ENCODE measurements around the gene PTPN3.
"Not testable (repeated sequence)": the region's sequence is repeated elsewhere in the genome, so short reads cannot be mapped to it uniquely, and the experiment has no call there.

Gene PTPN3

DNA sequence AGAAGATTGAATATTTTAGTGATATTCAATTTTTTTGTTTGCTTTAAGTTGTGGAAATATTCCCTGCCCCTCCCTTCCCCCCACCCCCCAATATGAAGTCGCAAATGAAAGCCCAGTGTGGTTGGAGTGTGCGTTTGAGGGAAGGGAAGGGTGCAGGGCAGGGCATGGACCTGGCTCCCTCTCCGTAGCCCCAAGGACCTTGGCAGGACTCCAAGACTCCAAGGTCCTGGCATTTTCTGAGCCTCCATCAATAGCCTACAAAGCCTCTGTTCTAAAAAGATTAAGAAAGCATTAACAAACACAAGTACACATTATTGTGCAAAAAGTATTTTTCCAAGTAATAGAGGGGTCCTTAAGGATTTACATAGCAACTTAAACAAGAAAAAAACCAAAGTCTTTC is 38.8 kb upstream of the PTPN3 start:
- Histone ChIP-seq H3K9me3 (no peaks in the 10 kb centered on the region), H3K27ac (no peak overlapping the region), H3K36me3 (no peaks in the 10 kb centered on the region), H3K4me1 (no peaks in the 10 kb centered on the region), H3K4me3 (no peak overlapping the region), H3K27me3 (peaks cover 0 to 18% of the 10 kb centered on the region in 2 donors)
- intact Hi-C loops (cut with DNase I; ENCODE audit: low total_unique reads), result no loop called here
- TF ChIP-seq, protein P1, sequence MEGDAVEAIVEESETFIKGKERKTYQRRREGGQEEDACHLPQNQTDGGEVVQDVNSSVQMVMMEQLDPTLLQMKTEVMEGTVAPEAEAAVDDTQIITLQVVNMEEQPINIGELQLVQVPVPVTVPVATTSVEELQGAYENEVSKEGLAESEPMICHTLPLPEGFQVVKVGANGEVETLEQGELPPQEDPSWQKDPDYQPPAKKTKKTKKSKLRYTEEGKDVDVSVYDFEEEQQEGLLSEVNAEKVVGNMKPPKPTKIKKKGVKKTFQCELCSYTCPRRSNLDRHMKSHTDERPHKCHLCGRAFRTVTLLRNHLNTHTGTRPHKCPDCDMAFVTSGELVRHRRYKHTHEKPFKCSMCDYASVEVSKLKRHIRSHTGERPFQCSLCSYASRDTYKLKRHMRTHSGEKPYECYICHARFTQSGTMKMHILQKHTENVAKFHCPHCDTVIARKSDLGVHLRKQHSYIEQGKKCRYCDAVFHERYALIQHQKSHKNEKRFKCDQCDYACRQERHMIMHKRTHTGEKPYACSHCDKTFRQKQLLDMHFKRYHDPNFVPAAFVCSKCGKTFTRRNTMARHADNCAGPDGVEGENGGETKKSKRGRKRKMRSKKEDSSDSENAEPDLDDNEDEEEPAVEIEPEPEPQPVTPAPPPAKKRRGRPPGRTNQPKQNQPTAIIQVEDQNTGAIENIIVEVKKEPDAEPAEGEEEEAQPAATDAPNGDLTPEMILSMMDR (IDR thresholded peaks at IDR 0.05), result no peak
- DNase-seq, result no peak

DNA sequence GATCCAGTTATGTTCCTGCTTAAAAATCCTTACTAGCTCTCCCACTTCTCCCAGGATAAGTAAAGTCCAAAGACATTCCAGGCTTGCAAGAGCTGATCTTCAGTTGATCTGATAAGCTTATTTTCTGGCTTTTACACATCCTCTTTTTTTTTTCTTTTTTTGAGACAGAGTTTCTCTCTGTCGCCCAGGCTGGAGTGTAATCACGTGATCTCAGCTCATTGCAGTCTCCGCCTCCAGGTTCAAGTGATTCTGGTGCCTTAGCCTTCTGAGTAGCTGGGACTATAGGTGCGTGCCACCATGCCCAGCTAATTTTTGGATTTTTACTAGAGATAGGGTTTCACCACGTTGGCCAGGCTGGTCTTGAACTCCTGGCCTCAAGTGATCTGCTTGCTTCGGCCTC is 37.3 kb upstream of the PTPN3 start:
- no peaks in the 10 kb centered on the region for H3K9me3 ChIP-seq
- no peak overlapping the region for H3K4me3 ChIP-seq
- H3K27ac ChIP-seq, result no peak overlapping the region
- H3K27me3 ChIP-seq, result peaks cover 0 to 16% of the 10 kb centered on the region in 2 donors
- H3K4me1 ChIP-seq, result no peaks in the 10 kb centered on the region
- H3K36me3 ChIP-seq, result no peaks in the 10 kb centered on the region
- intact Hi-C loops (cut with DNase I; ENCODE audit: low total_unique reads), result no loop called here
- DNase-seq, result no peak
- TF ChIP-seq, protein P1 (IDR thresholded peaks at IDR 0.05), result no peak

DNA sequence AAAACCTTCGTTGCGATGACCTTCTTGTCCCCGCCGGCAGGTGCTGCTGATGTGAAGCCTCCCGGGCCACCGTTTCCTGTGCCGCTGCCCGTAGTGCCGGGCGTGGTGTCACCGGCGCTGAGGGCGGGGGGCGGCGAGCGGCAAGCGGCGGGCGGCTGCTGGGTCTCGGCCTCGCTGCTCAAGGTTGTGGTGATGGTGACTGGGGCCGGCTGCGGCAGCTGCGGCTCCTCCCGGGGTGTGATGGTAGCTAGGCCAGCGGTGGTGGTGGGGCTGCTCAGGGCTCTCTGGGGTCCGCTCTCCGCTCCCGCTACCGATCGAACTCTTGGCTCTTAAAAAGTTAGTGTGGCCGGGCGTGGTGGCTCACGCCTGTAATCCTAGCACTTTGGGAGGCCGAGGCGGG is 36.0 kb upstream of the PTPN3 start:
- no peak for DNase-seq
- intact Hi-C loops (cut with DNase I; ENCODE audit: low total_unique reads), result no loop called here

DNA sequence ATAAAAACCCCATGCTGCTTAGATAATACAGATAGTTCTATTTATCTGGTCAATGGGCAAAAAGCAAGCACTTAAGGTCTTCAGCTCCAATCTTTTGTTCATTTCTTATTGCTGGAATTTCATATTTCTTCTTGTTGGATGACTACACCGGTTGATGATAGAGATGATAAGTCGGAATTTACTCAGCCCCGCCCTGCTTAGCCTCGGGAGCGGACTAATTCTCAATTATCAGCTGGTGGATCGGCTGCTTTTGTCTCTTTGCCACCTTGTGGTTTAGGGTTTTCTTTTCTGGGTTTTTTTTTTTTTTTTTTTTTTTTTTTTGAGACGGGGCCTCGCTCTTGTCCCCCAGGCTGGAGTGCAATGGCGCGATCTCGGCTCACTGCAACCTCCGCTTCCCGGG is 34.5 kb upstream of the PTPN3 start:
- H3K27ac ChIP-seq; intact Hi-C loops (cut with DNase I; ENCODE audit: low total_unique reads); H3K36me3 ChIP-seq; H3K4me3 ChIP-seq; H3K9me3 ChIP-seq; DNase-seq; H3K27me3 ChIP-seq; H3K4me1 ChIP-seq: not testable (repeated sequence)

More for the DNA sequence above, 36.0 kb upstream of the PTPN3 start:
- no peaks in the 10 kb centered on the region for H3K36me3 ChIP-seq
- H3K27ac ChIP-seq, result no peak overlapping the region
- no peaks in the 10 kb centered on the region for H3K9me3 ChIP-seq
- no peak overlapping the region for H3K4me3 ChIP-seq
- H3K4me1 ChIP-seq, result no peaks in the 10 kb centered on the region
- peaks cover 0 to 13% of the 10 kb centered on the region in 2 donors for H3K27me3 ChIP-seq
- TF ChIP-seq, protein P1 (IDR thresholded peaks at IDR 0.05), result no peak

DNA sequence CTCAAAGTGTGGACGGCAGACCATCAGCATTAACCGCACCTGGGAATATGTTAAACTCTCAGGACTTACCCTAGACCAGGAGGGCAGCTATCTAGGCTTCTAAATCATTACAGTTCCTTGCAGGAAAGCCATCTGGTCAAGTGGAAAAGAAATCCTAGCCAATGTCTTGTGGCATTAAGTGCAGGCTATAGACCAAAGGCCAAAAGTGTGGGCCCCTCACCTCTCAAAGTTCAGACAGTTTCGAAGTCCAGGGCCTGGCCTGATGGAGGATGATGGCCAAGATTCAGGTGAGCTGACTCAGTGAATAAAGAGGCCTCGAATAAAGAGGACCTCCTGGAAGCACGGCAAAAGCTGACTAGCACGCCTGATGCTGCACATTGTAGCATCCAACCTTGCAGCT is 24.0 kb upstream of the PTPN3 start:
- Histone ChIP-seq H3K36me3 (no peaks in the 10 kb centered on the region), H3K27ac (no peak overlapping the region), H3K4me1 (peaks cover 0 to 23% (median 4%) of the 10 kb centered on the region in 4 donors), H3K9me3 (no peaks in the 10 kb centered on the region), H3K27me3 (no peaks in the 10 kb centered on the region), H3K4me3 (no peak overlapping the region)
- DNase-seq, result no peak
- TF ChIP-seq, protein P1 (IDR thresholded peaks at IDR 0.05), result no peak
- intact Hi-C loops (cut with DNase I; ENCODE audit: low total_unique reads), result loop anchor here (2.0 kb wide), 1 partner anchor 83 kb away; no protein-coding TSS in a partner anchor

DNA sequence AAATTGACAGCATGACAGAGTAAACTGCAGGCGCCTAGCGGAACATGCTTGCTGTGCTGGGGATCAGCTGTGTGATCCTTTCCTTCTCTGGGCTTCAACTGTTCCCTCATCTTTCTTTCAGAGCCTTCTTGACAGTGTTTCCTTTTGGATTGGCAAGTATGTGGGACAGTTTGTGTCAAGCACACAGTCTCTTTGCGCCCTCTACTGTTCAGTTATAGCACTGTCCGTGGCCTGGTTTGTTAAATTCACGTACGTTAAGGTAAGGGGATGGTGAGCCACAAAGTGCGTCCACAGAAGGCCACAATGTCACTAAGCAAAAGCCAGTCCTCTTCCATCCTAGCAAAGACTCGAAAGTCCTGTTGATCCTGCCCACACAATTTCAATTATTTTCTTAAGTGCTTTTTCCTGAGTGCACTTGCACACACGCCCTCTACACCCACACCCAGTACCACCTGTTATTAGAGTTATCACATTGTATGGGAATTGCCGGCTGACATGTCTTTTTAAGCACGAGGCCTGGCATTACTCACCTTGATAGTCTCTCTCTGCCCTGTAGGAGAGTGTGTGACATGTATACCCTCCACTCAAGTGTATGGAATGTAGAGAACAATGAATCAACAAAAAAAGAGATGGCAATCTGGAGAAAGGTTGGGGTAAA is 22.5 kb upstream of the PTPN3 start:
- intact Hi-C loops (cut with DNase I; ENCODE audit: low total_unique reads), result no loop called here

More for the DNA sequence above, 22.5 kb upstream of the PTPN3 start:
- Histone ChIP-seq H3K4me1 (peaks cover 0 to 23% (median 4%) of the 10 kb centered on the region in 4 donors), H3K36me3 (no peaks in the 10 kb centered on the region), H3K27ac (no peak overlapping the region), H3K9me3 (no peaks in the 10 kb centered on the region), H3K4me3 (no peak overlapping the region), H3K27me3 (no peaks in the 10 kb centered on the region)
- DNase-seq, result peak; percentile 74 to 77
- TF ChIP-seq, protein P1 (IDR thresholded peaks at IDR 0.05), result peak; percentile 95 to 96
